ENCODE data around the gene TMEM39A. TPM values are rescaled to one million over a fixed set of nuclear protein-coding genes. Genes with fewer than 3 reads are reported as not detected.

Gene TMEM39A
- total RNA-seq, 5 donors from 2014 or later (not counting 1 experiment from before 2014, with no cell fraction given), result 35.4 to 59.5 (median 38.7) TPM

DNA sequence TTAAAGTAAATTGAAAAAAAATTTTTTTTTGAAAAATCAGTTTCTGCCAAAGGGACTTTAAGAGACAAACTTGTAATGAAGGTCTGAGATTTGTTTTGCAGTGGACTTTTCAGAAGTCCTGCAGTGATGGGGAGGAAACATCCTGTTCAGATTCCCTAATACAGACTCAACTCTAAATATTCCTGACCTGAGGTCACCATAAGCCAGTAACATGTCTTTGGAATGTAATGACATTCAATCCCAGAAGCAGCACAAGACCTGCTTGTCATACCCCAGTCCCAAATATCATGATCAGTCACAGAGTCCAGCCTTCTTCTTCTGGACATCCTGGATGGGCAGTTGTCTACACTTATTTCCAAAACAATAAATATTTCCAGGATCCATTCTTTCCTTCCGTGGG is 53.6 kb downstream of the TMEM39A start:
- Mint-ChIP-seq H3K9me3 (no peaks in the 10 kb centered on the region), H3K36me3 (peaks cover 39% of the 10 kb centered on the region), H3K4me1 (no peaks in the 10 kb centered on the region), H3K4me3 (no peak overlapping the region), H3K27ac (no peak overlapping the region), H3K27me3 (no peaks in the 10 kb centered on the region)
- Histone ChIP-seq H3K9me3 (no peaks in the 10 kb centered on the region), H3K27ac (ENCODE audit: low read length) (no peak overlapping the region), H3K27me3 (replicated peaks in 1 of 2; ENCODE audit: control insufficient read depth in 2 of 2, extremely low read depth in 1 of 2, insufficient read depth in 2 of 2, low read length in 1 of 2) (no peaks in the 10 kb centered on the region), H3K4me1 (ENCODE audit: control insufficient read depth in 1 of 2, extremely low read depth in 1 of 2, insufficient read depth in 2 of 2, low read length in 2 of 2) (no peaks in the 10 kb centered on the region), H3K4me3 (ENCODE audit: control insufficient read depth in 1 of 2, extremely low read depth in 1 of 2, low read length in 1 of 2) (no peak overlapping the region), H3K36me3 (ENCODE audit: control insufficient read depth in 2 of 2, extremely low read depth in 1 of 2, insufficient read depth in 1 of 2, low read length in 1 of 2) (peaks cover 0 to 11% of the 10 kb centered on the region in 2 donors)
- no peak for DNase-seq
- ChIA-PET POLR2A (interaction anchor here in 1 of 2 donors (0.6 kb wide), 1 partner anchor 152 kb away, joined by 6 read pairs; no protein-coding TSS in a partner anchor), CTCF (no interaction called here)
- WGBS (ENCODE audit: insufficient coverage), result no CpG with 5 or more reads among the region's 1 CpG
- ATAC-seq (replicated peaks in 1 of 4), result no peak

DNA sequence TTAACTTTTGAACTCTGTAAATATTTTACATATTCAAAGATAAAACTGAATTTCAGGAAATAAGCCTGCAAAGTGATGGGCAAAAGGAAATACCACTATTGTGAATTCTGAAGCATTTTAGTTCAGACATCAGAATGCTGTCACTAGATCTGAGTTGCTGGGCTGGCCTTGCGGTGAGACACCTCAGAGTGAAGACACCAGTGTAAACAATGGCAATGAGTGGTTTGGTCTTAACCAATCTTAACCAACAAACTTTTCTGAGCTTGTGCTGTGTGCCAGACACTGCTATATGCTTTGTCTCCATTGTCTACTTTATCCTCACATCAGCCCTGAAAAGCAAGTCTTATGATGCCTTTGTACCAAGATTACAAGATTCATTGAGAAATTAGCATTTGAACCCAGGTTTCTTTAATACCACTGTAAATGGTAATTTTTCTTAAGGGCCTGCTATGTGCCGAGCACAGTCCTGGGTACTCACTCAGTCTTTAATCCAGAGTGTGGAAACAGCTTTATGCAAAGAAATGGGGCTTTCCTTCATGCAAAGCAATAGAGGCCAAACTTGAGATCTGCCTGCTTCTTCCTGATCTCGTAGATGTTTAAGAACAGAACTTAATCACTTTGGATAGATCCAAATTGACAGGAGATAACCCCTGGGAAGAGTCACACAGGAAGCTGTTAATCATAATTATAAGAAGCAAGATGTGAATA is 55.0 kb downstream of the TMEM39A start:
- ChIA-PET POLR2A (no interaction called here), CTCF (no interaction called here)
- Mint-ChIP-seq H3K9me3 (no peaks in the 10 kb centered on the region), H3K36me3 (peaks cover 40% of the 10 kb centered on the region), H3K4me1 (no peaks in the 10 kb centered on the region), H3K27me3 (no peaks in the 10 kb centered on the region), H3K4me3 (no peak overlapping the region), H3K27ac (no peak overlapping the region)
- no peaks in the 10 kb centered on the region for H3K27me3 ChIP-seq (replicated peaks in 1 of 2; ENCODE audit: control insufficient read depth in 2 of 2, extremely low read depth in 1 of 2, insufficient read depth in 2 of 2, low read length in 1 of 2)
- H3K9me3 ChIP-seq, result no peaks in the 10 kb centered on the region
- no peak overlapping the region for H3K27ac ChIP-seq (ENCODE audit: low read length)
- DNase-seq, result no peak
- H3K36me3 ChIP-seq (ENCODE audit: control insufficient read depth in 2 of 2, extremely low read depth in 1 of 2, insufficient read depth in 1 of 2, low read length in 1 of 2), result peaks cover 0 to 2% of the 10 kb centered on the region in 2 donors
- ATAC-seq (replicated peaks in 1 of 4), result no peak
- WGBS (ENCODE audit: insufficient coverage), result 50% methylated on average over 1 of the region's 3 CpGs
- H3K4me1 ChIP-seq (ENCODE audit: control insufficient read depth in 1 of 2, extremely low read depth in 1 of 2, insufficient read depth in 2 of 2, low read length in 2 of 2), result no peaks in the 10 kb centered on the region
- no peak overlapping the region for H3K4me3 ChIP-seq (ENCODE audit: control insufficient read depth in 1 of 2, extremely low read depth in 1 of 2, low read length in 1 of 2)

DNA sequence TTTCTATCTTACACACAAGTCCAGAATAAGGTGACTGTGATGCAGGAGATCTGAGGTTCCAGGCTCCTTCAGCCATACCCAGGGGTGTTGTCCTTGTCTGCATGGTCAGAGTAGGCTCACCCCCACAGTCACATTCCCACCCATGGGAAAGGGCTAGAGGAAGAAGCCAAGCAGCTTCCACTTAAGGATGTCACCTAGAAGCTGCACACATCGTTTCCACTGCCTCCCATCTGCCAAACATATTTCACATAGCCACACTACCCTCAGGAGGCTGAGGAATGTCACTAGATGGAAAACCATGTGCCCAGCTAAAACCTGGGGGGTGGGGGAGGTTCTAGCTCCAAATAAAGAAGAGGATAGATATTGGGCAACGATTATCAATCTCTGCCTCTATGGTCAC is 58.1 kb downstream of the TMEM39A start:
- no peak overlapping the region for H3K4me3 Mint-ChIP-seq
- H3K4me3 ChIP-seq (ENCODE audit: control insufficient read depth in 1 of 2, extremely low read depth in 1 of 2, low read length in 1 of 2), result no peak overlapping the region
- no peak overlapping the region for H3K27ac ChIP-seq (ENCODE audit: low read length)

DNA sequence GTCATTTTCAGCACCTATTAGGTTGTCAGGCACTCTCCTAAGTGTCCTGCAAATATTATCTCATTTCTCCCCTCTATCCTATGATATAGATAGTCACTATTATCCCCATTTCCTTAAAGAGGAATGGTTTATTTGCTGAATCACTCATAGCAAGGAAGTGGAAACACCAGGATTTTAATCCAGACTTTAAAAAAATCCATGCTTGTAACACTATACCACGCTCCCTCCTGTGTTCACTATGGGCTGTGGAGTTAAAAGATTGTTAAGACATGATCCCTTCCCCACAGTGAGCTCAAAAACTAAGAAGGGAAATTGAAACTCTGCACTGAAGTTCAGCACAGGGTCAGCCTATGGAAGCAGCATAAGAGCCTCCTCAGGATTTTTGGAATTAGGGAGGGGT is 60.2 kb downstream of the TMEM39A start:
- ChIA-PET POLR2A (no interaction called here), CTCF (no interaction called here)
- DNase-seq (no peak), ATAC-seq (replicated peaks in 1 of 4) (no peak)
- Mint-ChIP-seq H3K9me3 (no peaks in the 10 kb centered on the region), H3K27me3 (no peaks in the 10 kb centered on the region), H3K4me3 (no peak overlapping the region), H3K4me1 (no peaks in the 10 kb centered on the region), H3K36me3 (peaks cover 49% of the 10 kb centered on the region), H3K27ac (no peak overlapping the region)
- H3K4me1 ChIP-seq (ENCODE audit: control insufficient read depth in 1 of 2, extremely low read depth in 1 of 2, insufficient read depth in 2 of 2, low read length in 2 of 2), result no peaks in the 10 kb centered on the region
- H3K9me3 ChIP-seq, result no peaks in the 10 kb centered on the region
- H3K27me3 ChIP-seq (replicated peaks in 1 of 2; ENCODE audit: control insufficient read depth in 2 of 2, extremely low read depth in 1 of 2, insufficient read depth in 2 of 2, low read length in 1 of 2), result no peaks in the 10 kb centered on the region
- no peak overlapping the region for H3K27ac ChIP-seq (ENCODE audit: low read length)
- no peak overlapping the region for H3K4me3 ChIP-seq (ENCODE audit: control insufficient read depth in 1 of 2, extremely low read depth in 1 of 2, low read length in 1 of 2)
- peaks cover 0 to 11% of the 10 kb centered on the region in 2 donors for H3K36me3 ChIP-seq (ENCODE audit: control insufficient read depth in 2 of 2, extremely low read depth in 1 of 2, insufficient read depth in 1 of 2, low read length in 1 of 2)
- WGBS (ENCODE audit: insufficient coverage), result no CpG with 5 or more reads among the region's 1 CpG

More for the DNA sequence above, 58.1 kb downstream of the TMEM39A start:
- CTCF ChIA-PET, result no interaction called here
- no peak for DNase-seq
- H3K9me3 Mint-ChIP-seq, result no peaks in the 10 kb centered on the region
- no peaks in the 10 kb centered on the region for H3K4me1 ChIP-seq (ENCODE audit: control insufficient read depth in 1 of 2, extremely low read depth in 1 of 2, insufficient read depth in 2 of 2, low read length in 2 of 2)
- no peak overlapping the region for H3K27ac Mint-ChIP-seq
- H3K9me3 ChIP-seq, result no peaks in the 10 kb centered on the region
- no peaks in the 10 kb centered on the region for H3K27me3 Mint-ChIP-seq
- no peaks in the 10 kb centered on the region for H3K4me1 Mint-ChIP-seq
- POLR2A ChIA-PET, result no interaction called here
- WGBS (ENCODE audit: insufficient coverage), result no CpG with 5 or more reads among the region's 2 CpGs
- no peak for ATAC-seq (replicated peaks in 1 of 4)
- H3K36me3 ChIP-seq (ENCODE audit: control insufficient read depth in 2 of 2, extremely low read depth in 1 of 2, insufficient read depth in 1 of 2, low read length in 1 of 2), result peaks cover 0 to 4% of the 10 kb centered on the region in 2 donors
- H3K36me3 Mint-ChIP-seq, result peaks cover 44% of the 10 kb centered on the region
- H3K27me3 ChIP-seq (replicated peaks in 1 of 2; ENCODE audit: control insufficient read depth in 2 of 2, extremely low read depth in 1 of 2, insufficient read depth in 2 of 2, low read length in 1 of 2), result no peaks in the 10 kb centered on the region

DNA sequence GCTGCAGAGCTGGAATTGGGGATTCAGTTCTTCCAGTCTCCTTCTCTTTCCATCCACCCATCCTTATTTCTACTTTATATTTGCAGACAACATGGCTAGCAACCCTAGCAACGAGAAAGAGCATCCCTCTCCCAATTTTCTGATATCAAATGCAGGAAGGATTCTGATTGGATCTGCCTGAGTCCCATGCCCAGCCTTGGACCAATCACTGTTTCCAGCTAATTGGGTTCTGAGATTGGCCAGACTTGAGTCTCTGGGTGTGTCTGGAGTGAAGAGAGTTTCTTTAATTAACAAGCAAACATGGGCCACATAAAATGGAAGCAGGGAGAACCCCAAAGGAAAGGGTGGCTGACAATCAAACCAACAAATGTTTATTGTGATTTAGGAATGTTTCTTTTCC is 60.6 kb downstream of the TMEM39A start:
- H3K27ac Mint-ChIP-seq, result no peak overlapping the region
- WGBS (ENCODE audit: insufficient coverage), result no CpG with 5 or more reads among the region's 1 CpG

DNA sequence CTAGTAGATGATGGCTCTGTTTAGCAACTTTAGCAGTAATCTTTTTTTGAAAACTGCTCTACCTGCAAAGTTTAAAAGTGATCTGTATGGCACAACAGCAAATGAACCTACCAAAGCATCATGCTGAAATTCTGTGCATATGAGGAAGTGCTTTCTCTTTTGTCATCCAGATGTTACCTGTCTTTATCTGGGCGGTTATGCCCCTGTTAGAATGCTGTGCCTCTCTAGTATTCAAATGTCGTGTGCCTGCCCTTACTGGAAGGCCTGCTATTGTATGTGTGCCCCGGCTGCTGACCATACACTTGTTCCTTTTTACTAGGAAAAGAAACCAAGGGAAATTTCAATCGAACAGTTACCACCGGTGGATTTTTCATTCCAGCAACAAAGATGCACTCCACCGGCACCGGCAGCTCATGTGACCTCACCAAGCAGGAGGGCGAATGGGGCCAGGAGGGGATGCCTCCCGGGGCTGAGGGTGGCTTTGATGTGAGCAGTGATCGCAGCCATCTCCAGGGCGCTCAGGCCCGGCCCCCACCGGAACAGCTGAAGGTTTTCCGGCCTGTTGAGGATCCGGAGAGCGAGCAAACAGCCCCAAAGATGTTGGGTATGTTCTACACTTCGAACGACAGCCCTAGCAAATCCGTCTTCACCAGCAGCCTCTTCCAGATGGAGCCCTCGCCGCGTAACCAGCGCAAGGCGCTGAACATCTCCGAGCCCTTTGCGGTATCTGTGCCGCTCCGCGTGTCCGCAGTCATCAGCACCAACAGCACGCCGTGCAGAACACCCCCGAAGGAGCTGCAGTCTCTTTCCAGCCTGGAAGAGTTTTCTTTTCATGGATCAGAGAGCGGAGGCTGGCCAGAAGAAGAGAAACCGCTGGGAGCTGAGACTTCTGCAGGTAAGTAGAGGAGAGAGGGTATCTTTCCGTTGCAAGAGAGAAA is 61.6 kb downstream of the TMEM39A start:
- Mint-ChIP-seq H3K27me3 (no peaks in the 10 kb centered on the region), H3K9me3 (no peaks in the 10 kb centered on the region), H3K36me3 (peaks cover 50% of the 10 kb centered on the region), H3K4me3 (no peak overlapping the region), H3K4me1 (no peaks in the 10 kb centered on the region), H3K27ac (no peak overlapping the region)
- WGBS (ENCODE audit: insufficient coverage), result 95% methylated on average over 35 of the region's 36 CpGs
- DNase-seq (no peak), ATAC-seq (replicated peaks in 1 of 4) (no peak)
- ChIA-PET CTCF (no interaction called here), POLR2A (no interaction called here)
- Histone ChIP-seq H3K36me3 (ENCODE audit: control insufficient read depth in 2 of 2, extremely low read depth in 1 of 2, insufficient read depth in 1 of 2, low read length in 1 of 2) (peaks cover 0 to 11% of the 10 kb centered on the region in 2 donors), H3K27me3 (replicated peaks in 1 of 2; ENCODE audit: control insufficient read depth in 2 of 2, extremely low read depth in 1 of 2, insufficient read depth in 2 of 2, low read length in 1 of 2) (no peaks in the 10 kb centered on the region), H3K4me3 (ENCODE audit: control insufficient read depth in 1 of 2, extremely low read depth in 1 of 2, low read length in 1 of 2) (no peak overlapping the region), H3K9me3 (no peaks in the 10 kb centered on the region), H3K4me1 (ENCODE audit: control insufficient read depth in 1 of 2, extremely low read depth in 1 of 2, insufficient read depth in 2 of 2, low read length in 2 of 2) (no peaks in the 10 kb centered on the region), H3K27ac (ENCODE audit: low read length) (no peak overlapping the region)

More for the DNA sequence above, 60.6 kb downstream of the TMEM39A start:
- no peaks in the 10 kb centered on the region for H3K9me3 Mint-ChIP-seq
- no peaks in the 10 kb centered on the region for H3K27me3 ChIP-seq (replicated peaks in 1 of 2; ENCODE audit: control insufficient read depth in 2 of 2, extremely low read depth in 1 of 2, insufficient read depth in 2 of 2, low read length in 1 of 2)
- CTCF ChIA-PET, result interaction anchor here in 1 of 2 donors (0.6 kb wide), 1 partner anchor 526 kb away, joined by 3 read pairs; no protein-coding TSS in a partner anchor
- no peaks in the 10 kb centered on the region for H3K27me3 Mint-ChIP-seq
- H3K4me3 ChIP-seq (ENCODE audit: control insufficient read depth in 1 of 2, extremely low read depth in 1 of 2, low read length in 1 of 2), result no peak overlapping the region
- no peak overlapping the region for H3K4me3 Mint-ChIP-seq
- no peaks in the 10 kb centered on the region for H3K4me1 ChIP-seq (ENCODE audit: control insufficient read depth in 1 of 2, extremely low read depth in 1 of 2, insufficient read depth in 2 of 2, low read length in 2 of 2)
- DNase-seq (no peak), ATAC-seq (replicated peaks in 1 of 4) (no peak)
- H3K9me3 ChIP-seq, result no peaks in the 10 kb centered on the region
- H3K36me3 ChIP-seq (ENCODE audit: control insufficient read depth in 2 of 2, extremely low read depth in 1 of 2, insufficient read depth in 1 of 2, low read length in 1 of 2), result peaks cover 0 to 11% of the 10 kb centered on the region in 2 donors
- peaks cover 49% of the 10 kb centered on the region for H3K36me3 Mint-ChIP-seq
- POLR2A ChIA-PET, result no interaction called here
- no peaks in the 10 kb centered on the region for H3K4me1 Mint-ChIP-seq
- H3K27ac ChIP-seq (ENCODE audit: low read length), result no peak overlapping the region
